Sigmoid colon (tissue), 4 donors: ENCODE results near the gene IL1RAPL1.

Source experiments
- EP300 ChIP-seq, 4 donors: sonication (generic); formaldehyde crosslinking; IDR thresholded peaks; one replicate each; pipeline ENCODE4 v1.6.1; 2017; ENCODE audit warnings: antibody characterized with exemption in 4 of 4
- POLR2A ChIP-seq, 2 donors: fragments of 450-650 bp; IDR thresholded peaks; one replicate each; pipeline ENCODE4 v1.6.1; 2016; ENCODE audit warnings: antibody characterized with exemption in 2 of 2, mild to moderate bottlenecking in 2 of 2, moderate library complexity in 2 of 2
- POLR2AphosphoS5 ChIP-seq, 4 donors: sonication (generic); formaldehyde crosslinking; IDR thresholded peaks; one replicate each; pipeline ENCODE4 v1.6.1; 2017; ENCODE audit warnings: antibody characterized with exemption in 4 of 4
- TF ChIP-seq, protein P1 (sequence below), 4 experiments: fragments of 450-650 bp in 3 of 4; fragments of 200-600 bp in 1 of 4; IDR thresholded peaks; one replicate each; pipeline ENCODE4 v1.5.1; 2016 to 2019; ENCODE audit warnings: antibody characterized with exemption in 4 of 4, mild to moderate bottlenecking in 3 of 4, moderate library complexity in 2 of 4

DNA sequence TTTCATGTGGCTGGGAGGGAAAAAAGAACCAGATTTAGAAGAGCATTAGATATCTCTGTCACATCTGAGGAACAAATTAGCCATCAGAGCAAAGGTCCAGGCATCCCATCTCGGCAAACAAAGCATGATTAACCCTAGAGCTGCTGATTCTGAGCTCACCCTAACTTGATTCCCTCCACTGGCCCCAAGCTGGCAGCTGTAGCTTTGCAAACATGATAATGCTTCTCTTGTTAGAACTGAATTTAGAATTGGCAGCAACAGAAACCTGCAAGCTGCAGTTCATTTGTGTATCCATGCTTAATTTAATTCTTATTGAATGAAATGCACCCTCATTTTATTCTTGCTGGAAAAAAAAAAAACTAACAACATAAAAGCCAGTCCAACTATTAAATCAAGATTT lies 289.2 kb downstream of the IL1RAPL1 start:
- TF ChIP-seq POLR2AphosphoS5 (IDR thresholded peaks at IDR 0.05) (no peak), POLR2A (IDR thresholded peaks at IDR 0.05) (no peak), EP300 (IDR thresholded peaks at IDR 0.05) (no peak)
- TF ChIP-seq, protein P1, sequence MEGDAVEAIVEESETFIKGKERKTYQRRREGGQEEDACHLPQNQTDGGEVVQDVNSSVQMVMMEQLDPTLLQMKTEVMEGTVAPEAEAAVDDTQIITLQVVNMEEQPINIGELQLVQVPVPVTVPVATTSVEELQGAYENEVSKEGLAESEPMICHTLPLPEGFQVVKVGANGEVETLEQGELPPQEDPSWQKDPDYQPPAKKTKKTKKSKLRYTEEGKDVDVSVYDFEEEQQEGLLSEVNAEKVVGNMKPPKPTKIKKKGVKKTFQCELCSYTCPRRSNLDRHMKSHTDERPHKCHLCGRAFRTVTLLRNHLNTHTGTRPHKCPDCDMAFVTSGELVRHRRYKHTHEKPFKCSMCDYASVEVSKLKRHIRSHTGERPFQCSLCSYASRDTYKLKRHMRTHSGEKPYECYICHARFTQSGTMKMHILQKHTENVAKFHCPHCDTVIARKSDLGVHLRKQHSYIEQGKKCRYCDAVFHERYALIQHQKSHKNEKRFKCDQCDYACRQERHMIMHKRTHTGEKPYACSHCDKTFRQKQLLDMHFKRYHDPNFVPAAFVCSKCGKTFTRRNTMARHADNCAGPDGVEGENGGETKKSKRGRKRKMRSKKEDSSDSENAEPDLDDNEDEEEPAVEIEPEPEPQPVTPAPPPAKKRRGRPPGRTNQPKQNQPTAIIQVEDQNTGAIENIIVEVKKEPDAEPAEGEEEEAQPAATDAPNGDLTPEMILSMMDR (IDR thresholded peaks at IDR 0.05), result no peak
